ENCODE measurements around the gene VGLL2.

The VGLL2 gene

GRCh38 chr6:117269638-117270054 is 4.3 kb downstream of the VGLL2 start:
- no peak for DNase-seq (ENCODE audit: low read depth in 2 of 2)

DNA sequence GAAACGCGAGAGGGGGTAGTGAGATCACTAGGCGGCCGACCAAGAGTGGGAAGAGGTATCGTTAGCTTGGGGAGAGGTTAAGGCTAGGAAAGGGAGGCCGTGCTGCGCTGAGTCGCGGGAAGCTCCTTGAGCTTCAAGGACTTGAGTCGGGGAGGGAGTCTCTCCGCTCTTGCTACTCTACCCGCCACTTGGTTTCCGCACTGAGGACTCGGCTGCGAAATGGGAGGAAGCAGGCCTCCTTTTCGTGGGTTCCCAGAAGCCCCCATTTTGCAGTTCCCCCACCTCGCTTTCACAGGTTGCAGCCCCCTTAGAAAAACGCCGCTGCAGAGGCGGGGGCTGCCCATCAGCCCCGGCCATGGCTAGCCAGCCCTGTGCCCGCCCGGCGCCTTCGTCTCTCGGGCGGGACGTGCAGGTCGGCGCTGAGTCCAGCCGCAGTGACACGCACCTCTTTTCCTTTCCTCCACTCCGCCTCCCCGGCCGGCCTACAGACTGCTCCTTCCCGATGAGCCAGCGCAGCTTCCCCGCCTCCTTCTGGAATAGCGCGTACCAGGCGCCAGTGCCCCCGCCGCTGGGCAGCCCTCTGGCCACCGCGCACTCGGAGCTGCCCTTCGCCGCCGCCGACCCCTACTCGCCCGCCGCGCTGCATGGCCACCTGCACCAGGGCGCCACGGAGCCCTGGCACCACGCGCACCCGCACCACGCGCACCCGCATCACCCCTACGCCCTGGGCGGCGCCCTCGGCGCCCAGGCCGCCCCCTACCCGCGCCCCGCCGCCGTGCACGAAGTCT is 4.9 kb downstream of the VGLL2 start:
- DNase-seq (ENCODE audit: low read depth in 2 of 2): no peak

GRCh38 chr6:117270843-117271507 is 5.6 kb downstream of the VGLL2 start:
- no peak for DNase-seq (ENCODE audit: low read depth in 2 of 2)

DNA sequence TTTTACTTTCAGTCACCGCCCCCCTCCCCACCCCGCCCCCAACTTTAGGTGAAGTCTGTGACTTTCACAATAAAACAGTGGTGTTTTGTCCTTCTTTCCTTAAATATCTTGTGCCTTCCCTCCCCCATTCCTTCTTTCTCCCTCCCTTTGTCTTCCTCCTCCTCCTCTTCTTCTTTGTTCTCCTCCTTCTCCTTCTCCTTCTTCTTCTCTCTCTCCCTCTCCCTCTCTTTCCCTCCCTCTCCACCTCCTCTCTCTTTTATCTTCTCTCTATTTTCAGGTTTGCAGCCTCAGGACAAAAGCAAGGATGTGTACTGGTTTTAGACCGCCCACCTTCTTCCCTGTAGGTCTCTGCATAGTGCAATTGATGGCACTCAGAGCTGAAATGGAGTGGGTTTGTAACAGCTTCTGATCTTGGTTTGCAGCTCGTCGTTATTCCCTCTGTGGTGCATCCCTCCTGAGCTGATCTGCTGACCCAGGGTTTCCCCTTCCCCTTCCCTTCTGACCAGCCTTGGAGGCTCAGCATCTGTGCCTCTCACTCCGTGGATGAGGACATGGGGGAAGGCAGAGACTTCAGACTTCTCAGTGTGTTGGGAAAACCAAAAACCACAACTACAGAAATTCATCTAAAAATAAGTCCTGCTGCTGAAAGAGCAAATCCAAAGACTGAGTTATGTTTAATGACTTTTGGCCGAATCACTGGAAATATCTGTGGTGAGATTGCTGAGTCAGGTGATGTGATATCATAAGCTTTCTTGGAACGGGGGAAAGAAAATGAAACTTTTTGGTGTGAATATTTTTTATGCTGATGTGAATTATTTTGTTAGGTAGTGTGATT is 6.9 kb downstream of the VGLL2 start:
- no peak for DNase-seq (ENCODE audit: low read depth in 2 of 2)

DNA sequence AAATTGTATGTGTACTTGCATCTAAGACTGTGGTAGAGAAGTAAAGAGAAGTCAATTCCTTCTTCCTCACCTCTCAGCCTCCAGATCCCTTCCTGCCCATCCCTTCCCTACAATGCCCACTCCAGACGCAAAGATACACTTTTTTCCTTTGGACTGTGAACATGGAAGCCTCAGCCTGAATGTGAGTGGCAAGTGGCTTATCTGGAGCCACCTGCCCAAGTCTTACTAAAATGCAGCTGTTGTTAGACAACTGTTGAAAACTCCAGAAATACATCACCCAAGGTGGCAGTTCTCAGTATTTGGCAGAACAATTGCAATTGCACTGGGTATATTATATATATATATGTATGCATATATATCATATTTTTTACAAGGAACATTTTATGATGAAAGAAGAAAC is 7.5 kb downstream of the VGLL2 start:
- no peak for DNase-seq (ENCODE audit: low read depth in 2 of 2)

- no peak for DNase-seq (ENCODE audit: low read depth in 2 of 2)
Measured at GRCh38 chr6:117275205-117275604, 9.8 kb downstream of the VGLL2 start.

DNA sequence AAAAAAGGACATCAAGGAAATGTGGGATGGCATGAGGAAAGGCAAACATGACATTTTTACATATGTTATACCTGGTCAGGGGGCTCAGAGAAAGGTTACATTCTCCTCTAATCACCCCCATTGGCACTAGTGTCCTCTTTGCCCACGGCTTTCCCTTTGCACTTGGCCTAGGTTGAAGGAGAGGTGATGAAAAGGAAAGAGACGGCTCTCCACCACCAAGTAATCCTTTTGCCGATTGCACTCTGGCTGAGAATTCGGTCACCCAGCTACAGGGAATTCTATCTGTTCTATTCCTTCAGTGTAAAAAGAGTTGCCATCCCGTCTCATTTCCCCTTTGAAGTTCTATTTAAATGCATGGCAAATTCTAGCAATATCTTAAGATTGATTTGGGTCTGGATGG is 10.4 kb downstream of the VGLL2 start:
- DNase-seq (ENCODE audit: low read depth in 2 of 2): no peak

DNA sequence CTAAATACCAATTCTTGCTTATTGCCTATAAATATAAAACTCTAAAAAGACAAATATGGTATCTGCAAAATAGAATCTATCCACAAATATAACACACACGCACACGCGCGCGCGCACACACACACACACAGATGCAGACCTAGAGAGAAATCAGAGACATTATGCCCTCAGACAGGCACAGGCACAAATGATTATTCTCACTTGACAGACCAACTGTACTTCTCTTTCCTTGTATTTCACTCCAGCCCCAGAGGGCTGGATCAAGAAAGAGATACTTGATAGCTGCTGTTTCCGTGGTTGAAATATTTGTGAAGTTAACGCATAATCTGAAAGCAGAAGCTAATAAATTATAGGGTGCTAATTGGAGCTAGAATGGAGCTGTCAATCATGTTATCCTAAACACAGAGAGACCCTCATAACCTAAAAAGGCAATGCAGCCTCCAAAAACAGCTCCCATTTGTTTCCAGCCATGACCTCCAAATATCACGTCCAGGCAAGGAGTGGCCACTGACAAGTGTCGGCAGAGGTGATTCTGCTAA is 11.5 kb downstream of the VGLL2 start:
- DNase-seq (ENCODE audit: low read depth in 2 of 2): no peak

- no peak for DNase-seq (ENCODE audit: low read depth in 2 of 2)
Measured at GRCh38 chr6:117280922-117281321, 15.6 kb downstream of the VGLL2 start.

DNA sequence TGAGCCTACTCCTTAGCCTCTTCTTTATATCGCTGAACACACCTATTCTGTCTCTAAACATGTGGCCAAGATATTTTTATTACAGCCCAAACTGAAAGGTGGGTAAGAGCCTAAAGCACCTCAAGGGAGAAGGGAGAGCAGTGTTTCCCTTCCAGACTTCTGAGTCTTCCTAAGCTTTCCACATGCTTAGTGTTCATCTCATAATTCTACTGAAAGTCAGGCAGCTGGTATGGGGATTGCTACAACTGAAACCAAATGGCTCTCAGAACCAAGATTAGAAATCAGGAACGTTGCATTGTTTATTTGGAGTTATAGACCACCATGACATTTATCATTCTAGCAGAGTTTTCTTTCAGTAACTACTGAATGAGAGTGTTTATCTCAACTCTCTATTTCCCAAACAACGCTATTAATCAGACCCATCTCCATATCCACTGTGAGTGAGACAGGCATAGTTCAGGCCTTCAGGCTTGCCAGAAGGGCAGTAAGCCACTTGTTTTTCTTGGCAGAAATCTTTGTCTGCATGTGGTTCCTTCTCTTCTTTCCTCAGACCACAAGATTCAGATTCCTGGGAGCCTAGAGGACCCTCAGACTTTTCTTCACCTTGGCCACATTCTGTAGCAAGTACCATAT is 22.8 kb downstream of the VGLL2 start:
- DNase-seq (ENCODE audit: low read depth in 2 of 2): no peak

- DNase-seq (ENCODE audit: low read depth in 2 of 2): no peak
Measured at GRCh38 chr6:117290173-117290846, 25.0 kb downstream of the VGLL2 start.

GRCh38 chr6:117298941-117299340 is 33.6 kb downstream of the VGLL2 start:
- DNase-seq (ENCODE audit: low read depth in 2 of 2): no peak

DNA sequence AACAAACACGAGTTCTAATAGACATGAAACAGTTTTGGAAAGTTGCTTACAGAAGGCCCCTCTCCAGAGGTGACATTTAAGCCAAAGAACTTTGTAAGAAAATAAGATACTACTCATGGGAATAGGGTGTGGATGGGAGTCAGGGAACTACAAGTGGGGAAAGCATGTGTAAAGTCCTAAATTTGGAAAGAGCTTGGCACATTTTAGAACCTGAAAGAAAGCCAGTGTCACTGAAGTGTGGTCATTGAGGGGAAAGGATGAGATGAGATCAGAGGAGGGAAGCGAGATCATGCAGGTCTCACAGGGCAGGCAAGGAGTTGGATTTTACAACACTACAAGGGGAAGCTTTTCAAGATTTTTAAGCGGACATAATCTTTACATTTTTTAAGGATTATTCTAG is 38.0 kb downstream of the VGLL2 start:
- no peak for DNase-seq (ENCODE audit: low read depth in 2 of 2)

DNA sequence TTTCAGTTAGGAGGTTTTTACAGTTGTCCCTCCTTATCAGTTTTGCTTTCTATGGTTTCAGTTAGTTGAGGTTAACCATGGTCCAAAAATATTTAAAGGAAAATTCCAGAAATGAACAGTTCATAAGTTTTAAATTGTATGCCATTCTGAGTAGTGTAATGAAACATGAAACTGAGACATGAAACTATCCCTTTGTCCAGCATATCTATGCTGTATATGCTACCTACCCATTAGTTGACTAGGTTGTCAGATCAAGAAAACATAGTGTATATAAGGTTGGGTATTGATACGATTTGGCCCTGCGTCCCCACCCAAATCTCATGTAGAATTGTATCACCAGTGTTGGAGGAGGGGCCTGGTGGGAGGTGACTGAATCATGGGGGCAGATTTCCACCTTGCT is 39.1 kb downstream of the VGLL2 start:
- no peak for DNase-seq (ENCODE audit: low read depth in 2 of 2)

DNA sequence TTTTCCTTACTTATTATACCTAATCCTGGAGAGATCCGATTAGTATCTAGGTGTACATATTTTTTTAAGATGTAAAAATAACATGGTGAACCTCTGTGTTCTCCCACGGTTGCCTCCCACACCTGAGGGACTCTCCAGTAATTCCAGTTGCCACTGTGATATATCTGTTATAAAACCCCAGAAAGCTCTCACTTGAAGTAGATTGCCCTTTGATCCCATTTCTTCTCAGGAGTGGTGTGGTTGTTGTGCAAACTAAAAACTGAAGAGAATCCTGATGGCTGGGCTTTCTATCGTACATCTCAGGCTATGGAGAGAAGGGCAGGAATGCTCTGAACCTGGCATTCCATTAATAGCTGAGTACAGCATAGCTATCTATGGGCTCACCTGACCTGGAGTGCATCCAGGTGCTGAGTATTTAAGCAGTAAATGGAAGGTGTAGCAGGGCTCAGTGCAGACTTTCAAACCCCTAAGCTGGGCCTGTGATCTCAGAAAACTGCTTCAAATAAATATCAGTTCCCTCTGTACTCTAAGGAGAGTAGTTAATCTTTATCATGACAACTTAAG is 41.0 kb downstream of the VGLL2 start:
- no peak for DNase-seq (ENCODE audit: low read depth in 2 of 2)

GRCh38 chr6:117307655-117308054 is 42.3 kb downstream of the VGLL2 start:
- DNase-seq (ENCODE audit: low read depth in 2 of 2): no peak

GRCh38 chr6:117309069-117309468 is 43.7 kb downstream of the VGLL2 start:
- DNase-seq (ENCODE audit: low read depth in 2 of 2): no peak

GRCh38 chr6:117309611-117310010 is 44.3 kb downstream of the VGLL2 start:
- DNase-seq (ENCODE audit: low read depth in 2 of 2): no peak

DNA sequence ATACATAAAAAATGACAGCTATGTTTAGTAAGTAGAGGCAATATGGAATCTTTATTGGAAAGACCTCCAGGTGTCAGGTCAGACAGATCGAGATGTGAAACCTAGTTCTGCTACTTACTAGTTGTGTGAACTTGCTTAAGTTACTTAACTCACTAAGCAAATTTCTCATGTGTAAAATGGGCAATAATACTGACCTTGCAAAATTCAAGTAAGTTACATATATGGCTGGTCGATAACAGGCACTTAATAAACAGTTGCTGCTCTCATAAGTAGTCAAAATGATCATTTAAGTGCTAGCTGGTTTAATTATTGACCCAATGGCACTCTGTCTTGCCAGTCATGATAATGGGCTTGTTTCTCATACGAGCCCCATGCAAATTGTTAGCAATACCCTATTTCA is 46.0 kb downstream of the VGLL2 start:
- no peak for DNase-seq (ENCODE audit: low read depth in 2 of 2)

DNA sequence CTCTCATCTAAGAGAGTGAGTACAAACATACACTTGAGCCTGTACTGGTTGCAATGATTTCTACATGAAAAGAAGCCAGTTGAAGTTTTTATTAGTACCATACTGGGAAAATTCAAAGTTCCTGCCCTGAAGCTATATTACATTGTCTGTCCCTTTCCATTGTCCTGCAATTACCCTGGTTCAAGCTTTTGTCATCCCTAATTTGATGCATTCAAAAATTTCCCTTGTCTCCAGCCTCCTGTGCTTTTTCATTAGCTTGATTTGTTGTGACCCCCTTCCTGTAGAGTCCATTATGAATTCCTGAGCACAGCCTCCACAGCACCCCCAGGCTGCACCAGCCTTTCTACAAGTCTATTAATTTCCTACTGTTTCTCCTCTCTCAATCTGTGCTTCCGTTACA is 46.4 kb downstream of the VGLL2 start:
- no peak for DNase-seq (ENCODE audit: low read depth in 2 of 2)

DNA sequence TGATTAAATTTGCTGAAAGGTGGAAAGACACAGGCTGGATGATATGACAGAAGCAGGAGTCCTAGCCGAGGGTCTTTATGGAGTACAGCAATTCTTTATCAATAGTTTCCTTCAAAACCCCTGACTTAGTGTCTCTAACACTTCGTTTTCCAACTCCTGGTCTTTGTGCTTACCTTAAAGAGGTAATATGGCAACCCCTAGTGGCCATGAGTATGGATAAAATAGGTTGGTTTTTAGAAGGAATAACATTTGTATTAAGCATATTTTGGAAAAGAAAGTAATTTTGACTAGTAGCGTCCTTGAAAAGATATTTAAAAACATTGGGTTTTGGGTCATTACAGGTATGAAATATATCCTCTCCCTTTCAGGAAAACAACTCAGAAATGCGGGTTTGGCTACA is 51.9 kb downstream of the VGLL2 start:
- DNase-seq (ENCODE audit: low read depth in 2 of 2): no peak

All from stimulated activated CD8-positive, alpha-beta memory T cell treated with anti-CD3 and anti-CD28 coated beads, Interleukin-2, amount 100 ng/mL, for 48 hours (primary cell).